ENCODE results near the gene ELF1. TPM values are rescaled to one million over a fixed set of nuclear protein-coding genes. Genes with fewer than 3 reads are reported as not detected.

ELF1 gene
- total and polyA plus RNA-seq, 2 donors from 2014 or later = 12.0 to 95.1 TPM

DNA sequence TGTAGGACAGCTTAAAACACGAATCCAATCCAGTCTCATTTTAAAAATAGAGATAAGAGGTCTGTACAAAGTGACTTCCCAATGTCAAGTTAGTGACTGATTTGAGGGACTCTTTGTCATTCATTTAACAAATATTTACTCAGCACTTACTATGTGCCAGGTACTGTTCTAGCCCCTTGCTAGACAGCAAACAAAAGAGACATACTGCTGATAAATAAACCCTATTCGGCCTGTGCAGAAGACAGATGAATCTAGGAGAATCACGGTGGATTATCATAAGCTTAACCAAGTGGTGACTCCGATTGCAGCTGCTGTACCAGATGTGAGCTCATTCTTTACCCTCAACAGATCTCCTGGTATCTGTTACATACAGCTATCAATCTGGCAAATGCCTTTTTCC lies 6.4 kb upstream of the ELF1 start:
- DNase-seq = no peak
- Histone ChIP-seq H3K27ac (ENCODE audit: low read depth in 2 of 2, low read length in 2 of 2) (no peak overlapping the region), H3K4me3 (ENCODE audit: low read length in 3 of 3) (no peak overlapping the region), H3K9me3 (ENCODE audit: control insufficient read depth in 2 of 3, insufficient read depth in 1 of 3, low read length in 3 of 3) (no peaks in the 10 kb centered on the region), H3K27me3 (ENCODE audit: control insufficient read depth, insufficient read depth, low read length) (no peaks in the 10 kb centered on the region), H3K36me3 (ENCODE audit: control insufficient read depth in 2 of 3, insufficient read depth in 3 of 3, low read length in 3 of 3) (no peaks in the 10 kb centered on the region), H3K4me1 (ENCODE audit: control insufficient read depth in 2 of 3, insufficient read depth in 2 of 3, low read depth in 1 of 3, low read length in 3 of 3) (no peaks in the 10 kb centered on the region), H3K9ac (ENCODE audit: low read length in 3 of 3) (no peak overlapping the region)
- intact Hi-C loops (cut with DNase I) = no loop called here
- FAIRE-seq = no peak
- TF ChIP-seq, protein P1, sequence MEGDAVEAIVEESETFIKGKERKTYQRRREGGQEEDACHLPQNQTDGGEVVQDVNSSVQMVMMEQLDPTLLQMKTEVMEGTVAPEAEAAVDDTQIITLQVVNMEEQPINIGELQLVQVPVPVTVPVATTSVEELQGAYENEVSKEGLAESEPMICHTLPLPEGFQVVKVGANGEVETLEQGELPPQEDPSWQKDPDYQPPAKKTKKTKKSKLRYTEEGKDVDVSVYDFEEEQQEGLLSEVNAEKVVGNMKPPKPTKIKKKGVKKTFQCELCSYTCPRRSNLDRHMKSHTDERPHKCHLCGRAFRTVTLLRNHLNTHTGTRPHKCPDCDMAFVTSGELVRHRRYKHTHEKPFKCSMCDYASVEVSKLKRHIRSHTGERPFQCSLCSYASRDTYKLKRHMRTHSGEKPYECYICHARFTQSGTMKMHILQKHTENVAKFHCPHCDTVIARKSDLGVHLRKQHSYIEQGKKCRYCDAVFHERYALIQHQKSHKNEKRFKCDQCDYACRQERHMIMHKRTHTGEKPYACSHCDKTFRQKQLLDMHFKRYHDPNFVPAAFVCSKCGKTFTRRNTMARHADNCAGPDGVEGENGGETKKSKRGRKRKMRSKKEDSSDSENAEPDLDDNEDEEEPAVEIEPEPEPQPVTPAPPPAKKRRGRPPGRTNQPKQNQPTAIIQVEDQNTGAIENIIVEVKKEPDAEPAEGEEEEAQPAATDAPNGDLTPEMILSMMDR (IDR thresholded peaks at IDR 0.05; ENCODE audit: borderline replicate concordance, extremely low read depth, insufficient read depth) = no peak

DNA sequence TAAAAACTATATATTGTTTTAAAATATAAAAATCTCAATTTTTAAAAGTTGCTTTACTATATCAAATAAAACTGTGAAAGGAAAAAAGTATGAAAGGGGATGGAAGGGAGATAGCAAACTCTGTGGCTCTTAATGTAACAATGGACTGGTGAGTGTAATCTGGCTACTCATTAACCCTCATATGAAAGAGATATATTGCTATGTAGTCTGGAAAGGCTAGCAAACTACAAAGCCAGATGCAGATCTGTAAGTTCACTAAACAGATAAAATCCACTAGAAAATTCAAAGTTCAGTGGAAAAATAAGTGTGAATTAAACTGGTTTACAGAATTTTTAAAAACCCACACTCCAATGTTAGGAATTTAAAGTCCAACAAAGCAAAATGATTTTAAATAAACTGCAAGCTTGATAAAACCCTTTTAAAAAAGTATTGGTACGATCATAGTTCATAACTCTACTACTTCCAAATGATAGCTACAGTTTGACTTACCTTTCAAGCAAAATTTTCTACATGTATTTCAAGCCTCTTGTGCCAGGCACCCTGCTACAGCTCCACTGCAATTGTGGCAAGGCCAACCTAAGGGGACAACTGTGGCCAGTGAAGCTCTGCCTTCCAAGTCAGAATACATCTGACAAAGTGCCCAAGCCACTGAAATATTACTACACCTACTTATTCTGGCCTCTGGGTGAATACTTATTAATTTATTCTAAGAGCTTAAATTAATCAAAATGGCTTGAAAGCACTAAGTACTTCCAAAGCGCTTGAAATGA lies 647 bp upstream of the ELF1 start:
- H3K4me3 ChIP-seq (ENCODE audit: low read length in 3 of 3) = no peak overlapping the region
- no peaks in the 10 kb centered on the region for H3K27me3 ChIP-seq (ENCODE audit: control insufficient read depth, insufficient read depth, low read length)
- DNase-seq = peak in 3 of 5 donors; percentile 26 to 69 (median 53)
- H3K9me3 ChIP-seq (ENCODE audit: control insufficient read depth in 2 of 3, insufficient read depth in 1 of 3, low read length in 3 of 3) = no peaks in the 10 kb centered on the region
- TF ChIP-seq, protein P1 (IDR thresholded peaks at IDR 0.05; ENCODE audit: borderline replicate concordance, extremely low read depth, insufficient read depth) = no peak
- H3K9ac ChIP-seq (ENCODE audit: low read length in 3 of 3) = no peak overlapping the region
- intact Hi-C loops (cut with DNase I) = no loop called here
- peaks cover 0 to 8% (median 6%) of the 10 kb centered on the region in 3 donors for H3K4me1 ChIP-seq (ENCODE audit: control insufficient read depth in 2 of 3, insufficient read depth in 2 of 3, low read depth in 1 of 3, low read length in 3 of 3)
- H3K36me3 ChIP-seq (ENCODE audit: control insufficient read depth in 2 of 3, insufficient read depth in 3 of 3, low read length in 3 of 3) = no peaks in the 10 kb centered on the region
- FAIRE-seq = peak; percentile 74
- H3K27ac ChIP-seq (ENCODE audit: low read depth in 2 of 2, low read length in 2 of 2) = peak overlapping the region in 1 of 2 donors; percentile 85

DNA sequence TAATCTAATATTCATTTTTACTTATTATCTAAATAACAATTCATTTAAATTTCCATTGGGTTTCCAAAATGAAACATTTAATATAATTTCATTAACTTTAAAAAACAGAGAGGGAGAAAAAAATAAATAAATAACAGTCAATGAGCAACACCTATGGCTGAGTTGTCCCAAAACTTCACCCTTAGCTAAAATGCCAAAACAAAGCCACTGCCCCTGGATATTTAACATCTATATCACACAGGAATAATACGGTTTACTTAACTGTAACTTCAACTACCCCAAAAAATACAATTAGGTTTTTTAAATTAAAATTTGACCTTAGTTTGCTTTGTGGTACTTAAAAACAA lies 541 bp downstream of the ELF1 start:
- Histone ChIP-seq H3K9me3 (ENCODE audit: control insufficient read depth in 2 of 3, insufficient read depth in 1 of 3, low read length in 3 of 3) (no peaks in the 10 kb centered on the region), H3K36me3 (ENCODE audit: control insufficient read depth in 2 of 3, insufficient read depth in 3 of 3, low read length in 3 of 3) (no peaks in the 10 kb centered on the region), H3K4me3 (ENCODE audit: low read length in 3 of 3) (peak overlapping the region; percentile 41 to 55 (median 51)), H3K27ac (ENCODE audit: low read depth in 2 of 2, low read length in 2 of 2) (peak overlapping the region; percentile 81 to 85), H3K4me1 (ENCODE audit: control insufficient read depth in 2 of 3, insufficient read depth in 2 of 3, low read depth in 1 of 3, low read length in 3 of 3) (peaks cover 0 to 8% (median 6%) of the 10 kb centered on the region in 3 donors), H3K9ac (ENCODE audit: low read length in 3 of 3) (peak overlapping the region in 2 of 3 donors; percentile 48 to 56), H3K27me3 (ENCODE audit: control insufficient read depth, insufficient read depth, low read length) (no peaks in the 10 kb centered on the region)
- FAIRE-seq = peak; percentile 68
- TF ChIP-seq, protein P1 (IDR thresholded peaks at IDR 0.05; ENCODE audit: borderline replicate concordance, extremely low read depth, insufficient read depth) = no peak
- no peak for DNase-seq
- intact Hi-C loops (cut with DNase I) = no loop called here
